Measurements from ENCODE around the gene GCGR. TPM values are rescaled to one million over a fixed set of nuclear protein-coding genes. Genes with fewer than 3 reads are reported as not detected.

GCGR gene
- polyA plus RNA-seq, 2 of the 4 experiments (the other 2 are of a cell fraction): 0.19 to 0.45 TPM

DNA sequence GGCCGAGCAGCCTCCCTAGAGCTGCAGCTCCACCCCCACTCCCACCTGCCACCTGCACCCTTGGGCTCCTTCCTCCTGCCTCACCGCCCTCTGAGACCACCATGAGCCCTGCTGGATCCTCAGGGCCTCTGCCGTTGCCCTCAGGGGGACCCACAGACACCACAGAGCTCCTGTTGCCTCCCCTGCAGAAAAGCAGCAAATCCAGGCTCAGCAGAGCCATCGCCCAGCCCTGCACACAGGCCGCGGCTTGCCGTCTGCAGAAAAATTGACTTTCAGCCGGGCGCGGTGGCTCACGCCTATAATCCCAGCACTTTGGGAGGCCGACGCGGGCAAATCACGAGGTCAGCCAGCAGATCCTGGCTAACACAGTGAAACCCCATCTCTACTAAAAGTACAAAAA lies 37.9 kb downstream of the GCGR start:
- Histone ChIP-seq H3K9me3 (no peaks in the 10 kb centered on the region), H3K4me2 (no peak overlapping the region), H3K27ac (no peak overlapping the region), H3K4me3 (no peak overlapping the region), H3K4me1 (no peaks in the 10 kb centered on the region)
- DNase-seq (ENCODE audit: low read depth in 1 of 2, low spot score in 1 of 2) (no peak), ATAC-seq (no peak), FAIRE-seq (no peak)
- POLR2A ChIA-PET: interaction anchor here (2.0 to 2.3 kb wide), 2 partner anchors 9 to 19 kb away, joined by 5 to 12 read pairs; partner anchors contain the start of genes MCRIP1 and P4HB
- WGBS (ENCODE audit: missing lambda C conversion rate): 90% methylated on average over 15 of the region's 15 CpGs
- no peak for TF ChIP-seq POLR2AphosphoS2 (conservative IDR thresholded peaks at IDR 0.05; ENCODE audit: low read length)
- TF ChIP-seq, protein P1, sequence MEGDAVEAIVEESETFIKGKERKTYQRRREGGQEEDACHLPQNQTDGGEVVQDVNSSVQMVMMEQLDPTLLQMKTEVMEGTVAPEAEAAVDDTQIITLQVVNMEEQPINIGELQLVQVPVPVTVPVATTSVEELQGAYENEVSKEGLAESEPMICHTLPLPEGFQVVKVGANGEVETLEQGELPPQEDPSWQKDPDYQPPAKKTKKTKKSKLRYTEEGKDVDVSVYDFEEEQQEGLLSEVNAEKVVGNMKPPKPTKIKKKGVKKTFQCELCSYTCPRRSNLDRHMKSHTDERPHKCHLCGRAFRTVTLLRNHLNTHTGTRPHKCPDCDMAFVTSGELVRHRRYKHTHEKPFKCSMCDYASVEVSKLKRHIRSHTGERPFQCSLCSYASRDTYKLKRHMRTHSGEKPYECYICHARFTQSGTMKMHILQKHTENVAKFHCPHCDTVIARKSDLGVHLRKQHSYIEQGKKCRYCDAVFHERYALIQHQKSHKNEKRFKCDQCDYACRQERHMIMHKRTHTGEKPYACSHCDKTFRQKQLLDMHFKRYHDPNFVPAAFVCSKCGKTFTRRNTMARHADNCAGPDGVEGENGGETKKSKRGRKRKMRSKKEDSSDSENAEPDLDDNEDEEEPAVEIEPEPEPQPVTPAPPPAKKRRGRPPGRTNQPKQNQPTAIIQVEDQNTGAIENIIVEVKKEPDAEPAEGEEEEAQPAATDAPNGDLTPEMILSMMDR (IDR thresholded peaks at IDR 0.05): no peak
- TF ChIP-seq RNF2 (IDR thresholded peaks at IDR 0.05; ENCODE audit: borderline replicate concordance, low read depth): no peak
- TF ChIP-seq TP53 (CRISPR knock-in tag; IDR thresholded peaks at IDR 0.05): no peak
- TF ChIP-seq HOXA7 (CRISPR knock-in tag; IDR thresholded peaks at IDR 0.05): no peak
- no peak for TF ChIP-seq PHF8 (IDR thresholded peaks at IDR 0.05; ENCODE audit: borderline replicate concordance, low read depth)
- no peak for TF ChIP-seq ZC3H11A (IDR thresholded peaks at IDR 0.05)
- no peak for TF ChIP-seq FOSB (CRISPR knock-in tag; IDR thresholded peaks at IDR 0.05)
- TF ChIP-seq MYC (IDR thresholded peaks at IDR 0.05; ENCODE audit: borderline replicate concordance, low read length): no peak
- TF ChIP-seq, protein P2, sequence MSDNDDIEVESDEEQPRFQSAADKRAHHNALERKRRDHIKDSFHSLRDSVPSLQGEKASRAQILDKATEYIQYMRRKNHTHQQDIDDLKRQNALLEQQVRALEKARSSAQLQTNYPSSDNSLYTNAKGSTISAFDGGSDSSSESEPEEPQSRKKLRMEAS (IDR thresholded peaks at IDR 0.05): no peak
- TF ChIP-seq, protein P3, sequence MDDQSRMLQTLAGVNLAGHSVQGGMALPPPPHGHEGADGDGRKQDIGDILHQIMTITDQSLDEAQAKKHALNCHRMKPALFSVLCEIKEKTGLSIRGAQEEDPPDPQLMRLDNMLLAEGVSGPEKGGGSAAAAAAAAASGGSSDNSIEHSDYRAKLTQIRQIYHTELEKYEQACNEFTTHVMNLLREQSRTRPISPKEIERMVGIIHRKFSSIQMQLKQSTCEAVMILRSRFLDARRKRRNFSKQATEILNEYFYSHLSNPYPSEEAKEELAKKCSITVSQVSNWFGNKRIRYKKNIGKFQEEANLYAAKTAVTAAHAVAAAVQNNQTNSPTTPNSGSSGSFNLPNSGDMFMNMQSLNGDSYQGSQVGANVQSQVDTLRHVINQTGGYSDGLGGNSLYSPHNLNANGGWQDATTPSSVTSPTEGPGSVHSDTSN (IDR thresholded peaks at IDR 0.05): no peak
- TF ChIP-seq JUN (IDR thresholded peaks at IDR 0.05): no peak
- TF ChIP-seq FOXS1 (CRISPR knock-in tag; IDR thresholded peaks at IDR 0.05): no peak
- CTCF ChIA-PET: interaction anchor here (0.6 to 6.0 kb wide), 9 partner anchors 11 to 586 kb away, joined by 3 to 32 read pairs (median 3); no protein-coding TSS in a partner anchor

DNA sequence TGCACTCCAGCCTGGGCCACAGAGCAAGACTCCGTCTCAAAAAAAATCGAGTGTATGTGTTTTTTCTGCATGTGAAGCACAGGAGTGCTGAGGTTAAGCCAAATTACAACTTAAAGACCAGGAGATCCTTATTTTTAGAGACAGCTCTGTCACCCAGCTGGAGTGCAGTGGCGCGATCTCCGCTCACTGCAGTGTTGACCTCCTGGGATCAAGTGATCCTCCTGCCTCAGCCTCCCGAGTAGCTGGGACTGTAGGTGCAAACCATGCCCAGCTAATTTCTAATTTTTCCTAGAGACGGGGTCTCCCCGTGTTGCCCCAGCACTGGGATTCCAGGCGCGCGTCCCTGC lies 38.4 kb downstream of the GCGR start:
- FAIRE-seq (no peak), ATAC-seq (no peak), DNase-seq (ENCODE audit: low read depth in 1 of 2, low spot score in 1 of 2) (no peak)
- no peak overlapping the region for H3K4me3 ChIP-seq
- TF ChIP-seq TP53 (CRISPR knock-in tag; IDR thresholded peaks at IDR 0.05) (no peak), CHD4 (IDR thresholded peaks at IDR 0.05; ENCODE audit: borderline replicate concordance) (no peak), TFCP2L1 (CRISPR knock-in tag; IDR thresholded peaks at IDR 0.05) (no peak), JUN (IDR thresholded peaks at IDR 0.05) (0 out of 5 replicates have a peak, but pooled peaks of 1 of the 2 experiments have one; percentile 26), KDM1A (IDR thresholded peaks at IDR 0.05; ENCODE audit: low read depth) (no peak), SMC3 (IDR thresholded peaks at IDR 0.05) (no peak)
- no peaks in the 10 kb centered on the region for H3K4me1 ChIP-seq
- H3K27ac ChIP-seq: no peak overlapping the region
- 90% methylated on average over 11 of the region's 11 CpGs for WGBS (ENCODE audit: missing lambda C conversion rate)
- CTCF ChIA-PET: interaction anchor here (0.6 to 6.0 kb wide), 8 partner anchors 8 to 586 kb away, joined by 3 to 32 read pairs (median 3); partner anchors contain the start of gene PPP1R27
- H3K9me3 ChIP-seq: no peaks in the 10 kb centered on the region
- POLR2A ChIA-PET: interaction anchor here (2.0 to 2.3 kb wide), 2 partner anchors 9 to 18 kb away, joined by 5 to 12 read pairs; partner anchors contain the start of genes MCRIP1 and P4HB
- no peak overlapping the region for H3K4me2 ChIP-seq

DNA sequence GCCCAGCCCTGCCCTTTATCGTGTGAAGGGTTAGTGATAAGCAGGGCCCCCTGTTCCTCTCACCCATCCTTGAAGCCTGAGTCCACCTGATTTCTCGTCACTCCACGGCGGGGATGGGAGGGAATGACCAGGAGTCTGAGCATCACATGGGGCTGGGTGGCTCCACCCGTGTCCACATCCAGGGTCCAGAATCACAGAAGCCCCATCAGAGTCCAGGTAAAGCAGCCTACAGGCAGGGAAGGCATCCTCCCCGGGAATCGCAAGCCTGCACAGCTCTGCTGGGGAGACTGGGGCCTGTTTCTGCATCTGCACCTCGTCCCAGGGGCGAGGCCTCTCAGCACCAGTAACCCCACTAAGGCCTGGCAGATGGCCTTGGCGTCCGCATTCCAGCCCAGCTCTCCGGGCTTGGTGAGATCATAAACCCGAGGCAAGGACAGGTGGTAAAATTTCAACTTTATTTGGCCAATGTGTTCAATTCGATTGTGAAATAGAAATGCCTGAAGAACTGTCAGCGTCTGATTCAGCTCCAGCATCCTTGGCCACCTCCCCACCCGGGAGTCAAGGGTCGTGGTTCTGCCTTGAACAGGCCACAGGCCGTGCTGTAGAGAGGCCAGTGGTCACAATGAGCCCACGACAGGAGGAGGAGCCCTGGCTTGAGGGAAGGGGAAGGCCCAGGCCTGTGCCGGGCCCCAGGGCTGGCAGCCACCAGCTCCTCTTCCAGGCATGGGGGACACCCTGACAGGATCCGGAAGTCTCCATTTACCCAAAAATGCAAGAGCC lies 39.0 kb downstream of the GCGR start:
- no peak overlapping the region for H3K4me3 ChIP-seq
- ATAC-seq: peak in 1 of 2 experiments; percentile 2; a peak in 1 of 6 replicates
- no peaks in the 10 kb centered on the region for H3K9me3 ChIP-seq
- FAIRE-seq: no peak
- H3K27ac ChIP-seq: no peak overlapping the region
- ChIA-PET CTCF (interaction anchor here (1.1 to 6.0 kb wide), 7 partner anchors 9 to 116 kb away, joined by 3 to 32 read pairs (median 3); partner anchors contain the start of gene PPP1R27), POLR2A (interaction anchor here (2.0 to 2.3 kb wide), 2 partner anchors 10 to 18 kb away, joined by 5 to 12 read pairs; partner anchors contain the start of genes MCRIP1 and P4HB)
- H3K4me2 ChIP-seq: no peak overlapping the region
- H3K4me1 ChIP-seq: no peaks in the 10 kb centered on the region
- TF ChIP-seq JUN (IDR thresholded peaks at IDR 0.05): peak; percentile 26 to 32; a peak in 1 of 5 replicates
- TF ChIP-seq CBX2 (IDR thresholded peaks at IDR 0.05; ENCODE audit: borderline replicate concordance, low read depth): no peak
- TF ChIP-seq, protein P1 (IDR thresholded peaks at IDR 0.05): no peak
- no peak for DNase-seq (ENCODE audit: low read depth in 1 of 2, low spot score in 1 of 2)
- 81% methylated on average over 21 of the region's 21 CpGs for WGBS (ENCODE audit: missing lambda C conversion rate)
